ENCODE measurements around the gene TBC1D32.
"Not testable (repeated sequence)": the region's sequence is repeated elsewhere in the genome, so short reads cannot be mapped to it uniquely, and the experiment has no call there.

TBC1D32 gene

GRCh38 chr6:121216928-121217327, 117.4 kb downstream of the TBC1D32 start:
- Histone ChIP-seq H3K23ac (ENCODE audit: low read depth, low read length, poor library complexity) (no peak overlapping the region), H3K4ac (ENCODE audit: low read length) (no peak overlapping the region), H3K14ac (ENCODE audit: low read length) (no peak overlapping the region), H2AK5ac (ENCODE audit: low read depth, low read length) (no peak overlapping the region), H3K9ac (ENCODE audit: low read depth, low read length, poor library complexity) (no peak overlapping the region), H4K91ac (ENCODE audit: low read depth, low read length, poor library complexity) (no peak overlapping the region), H3K27me3 (ENCODE audit: control insufficient read depth in 3 of 3, insufficient read depth in 3 of 3, low read depth in 1 of 3, low read length in 3 of 3) (no peaks in the 10 kb centered on the region), H3K79me1 (ENCODE audit: low read depth, low read length) (no peaks in the 10 kb centered on the region), H2BK15ac (ENCODE audit: low read length) (no peak overlapping the region), H3K36me3 (replicated peaks in 1 of 2; ENCODE audit: control insufficient read depth in 2 of 2, insufficient read depth in 2 of 2, low read length in 2 of 2) (peaks cover 0 to 2% of the 10 kb centered on the region in 2 donors), H3K18ac (ENCODE audit: low read length) (no peak overlapping the region), H3K27ac (replicated peaks; ENCODE audit: low read length) (no peak overlapping the region), H2BK120ac (ENCODE audit: low read depth, low read length) (no peak overlapping the region), H3K4me3 (ENCODE audit: low read length in 2 of 2) (no peak overlapping the region), H3K9me3 (replicated peaks in 1 of 2; ENCODE audit: control insufficient read depth in 2 of 2, insufficient read depth in 1 of 2, low read depth in 1 of 2, low read length in 2 of 2) (peaks cover 7 to 15% of the 10 kb centered on the region in 2 donors), H2BK12ac (ENCODE audit: low read length) (no peak overlapping the region), H4K8ac (ENCODE audit: low read depth, low read length) (no peak overlapping the region), H2BK5ac (ENCODE audit: low read length) (no peak overlapping the region), H3K4me1 (ENCODE audit: control insufficient read depth in 2 of 2, insufficient read depth in 1 of 2, low read depth in 1 of 2, low read length in 2 of 2) (no peaks in the 10 kb centered on the region), H2AFZ (ENCODE audit: low read length) (no peak overlapping the region), H3K4me2 (ENCODE audit: insufficient read depth, low read length, poor library complexity, severe bottlenecking) (no peak overlapping the region)
- no CpG with 5 or more reads among the region's 1 CpG for WGBS, 2 donors (ENCODE audit: extremely low coverage in 2 of 2, insufficient read length in 2 of 2, insufficient replicate concordance in 1 of 2)
- DNase-seq (ENCODE audit: low spot score), result no peak

DNA sequence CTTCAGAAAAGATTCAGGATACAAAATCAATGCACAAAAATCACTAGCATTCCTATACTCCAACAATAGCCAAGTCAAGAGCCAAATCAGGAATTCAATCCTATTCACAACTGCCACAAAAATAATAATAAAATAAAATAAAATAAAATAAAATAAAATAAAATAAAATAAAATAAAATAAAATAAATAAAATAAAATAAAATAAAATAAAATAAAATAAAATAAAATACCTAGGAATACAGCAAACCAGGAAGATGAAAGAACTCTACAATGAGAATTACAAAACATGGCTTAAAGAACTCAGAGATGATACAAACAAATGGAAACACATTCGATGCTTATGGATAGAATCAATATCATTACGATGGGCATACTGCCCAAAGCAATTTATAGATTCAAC, 120.9 kb downstream of the TBC1D32 start:
- not testable (repeated sequence) for H3K27me3 ChIP-seq (ENCODE audit: control insufficient read depth in 3 of 3, insufficient read depth in 3 of 3, low read depth in 1 of 3, low read length in 3 of 3)

DNA sequence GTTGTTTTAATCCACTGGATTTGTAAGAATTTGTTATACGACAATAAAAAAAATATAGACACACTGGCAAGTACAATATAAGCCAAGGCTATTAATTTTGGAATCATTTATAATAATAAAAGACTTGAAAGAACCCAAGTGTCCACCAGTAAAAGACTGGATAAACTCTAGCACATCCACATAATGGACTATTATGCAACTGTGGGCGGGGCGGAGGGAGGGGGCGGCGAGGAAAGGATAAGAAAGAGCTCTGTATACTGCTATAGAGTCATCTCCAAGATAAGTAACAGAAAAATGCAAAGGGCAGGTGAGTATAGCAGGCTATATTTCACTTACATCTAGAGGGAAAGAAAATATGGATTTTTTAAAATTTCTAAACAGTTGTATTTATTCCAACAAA, 123.3 kb downstream of the TBC1D32 start:
- Histone ChIP-seq H3K79me1 (ENCODE audit: low read depth, low read length) (no peaks in the 10 kb centered on the region), H2AK5ac (ENCODE audit: low read depth, low read length) (no peak overlapping the region), H4K8ac (ENCODE audit: low read depth, low read length) (no peak overlapping the region), H3K23ac (ENCODE audit: low read depth, low read length, poor library complexity) (no peak overlapping the region), H3K27me3 (ENCODE audit: control insufficient read depth in 3 of 3, insufficient read depth in 3 of 3, low read depth in 1 of 3, low read length in 3 of 3) (no peaks in the 10 kb centered on the region), H2BK5ac (ENCODE audit: low read length) (no peak overlapping the region), H3K4me1 (ENCODE audit: control insufficient read depth in 2 of 2, insufficient read depth in 1 of 2, low read depth in 1 of 2, low read length in 2 of 2) (no peaks in the 10 kb centered on the region), H2BK12ac (ENCODE audit: low read length) (no peak overlapping the region), H3K27ac (replicated peaks; ENCODE audit: low read length) (no peak overlapping the region), H3K18ac (ENCODE audit: low read length) (no peak overlapping the region), H3K36me3 (replicated peaks in 1 of 2; ENCODE audit: control insufficient read depth in 2 of 2, insufficient read depth in 2 of 2, low read length in 2 of 2) (peaks cover 0 to 2% of the 10 kb centered on the region in 2 donors), H2AFZ (ENCODE audit: low read length) (no peak overlapping the region), H3K4me2 (ENCODE audit: insufficient read depth, low read length, poor library complexity, severe bottlenecking) (no peak overlapping the region), H4K91ac (ENCODE audit: low read depth, low read length, poor library complexity) (no peak overlapping the region), H3K9me3 (replicated peaks in 1 of 2; ENCODE audit: control insufficient read depth in 2 of 2, insufficient read depth in 1 of 2, low read depth in 1 of 2, low read length in 2 of 2) (peaks cover 9 to 15% of the 10 kb centered on the region in 2 donors), H3K4ac (ENCODE audit: low read length) (no peak overlapping the region), H3K14ac (ENCODE audit: low read length) (no peak overlapping the region), H3K4me3 (ENCODE audit: low read length in 2 of 2) (no peak overlapping the region), H2BK120ac (ENCODE audit: low read depth, low read length) (no peak overlapping the region), H3K9ac (ENCODE audit: low read depth, low read length, poor library complexity) (no peak overlapping the region), H2BK15ac (ENCODE audit: low read length) (no peak overlapping the region)
- no CpG with 5 or more reads among the region's 5 CpGs for WGBS, 2 donors (ENCODE audit: extremely low coverage in 2 of 2, insufficient read length in 2 of 2, insufficient replicate concordance in 1 of 2)
- no peak for DNase-seq (ENCODE audit: low spot score)

More for the DNA sequence above, 120.9 kb downstream of the TBC1D32 start:
- H4K91ac ChIP-seq (ENCODE audit: low read depth, low read length, poor library complexity); H3K79me1 ChIP-seq (ENCODE audit: low read depth, low read length); H3K36me3 ChIP-seq (replicated peaks in 1 of 2; ENCODE audit: control insufficient read depth in 2 of 2, insufficient read depth in 2 of 2, low read length in 2 of 2); H3K23ac ChIP-seq (ENCODE audit: low read depth, low read length, poor library complexity); H2BK5ac ChIP-seq (ENCODE audit: low read length); H3K4me1 ChIP-seq (ENCODE audit: control insufficient read depth in 2 of 2, insufficient read depth in 1 of 2, low read depth in 1 of 2, low read length in 2 of 2); H3K9ac ChIP-seq (ENCODE audit: low read depth, low read length, poor library complexity); H4K8ac ChIP-seq (ENCODE audit: low read depth, low read length); H3K27ac ChIP-seq (replicated peaks; ENCODE audit: low read length); H2AK5ac ChIP-seq (ENCODE audit: low read depth, low read length); H2BK120ac ChIP-seq (ENCODE audit: low read depth, low read length); H3K4me2 ChIP-seq (ENCODE audit: insufficient read depth, low read length, poor library complexity, severe bottlenecking); H3K14ac ChIP-seq (ENCODE audit: low read length); H3K18ac ChIP-seq (ENCODE audit: low read length); H2BK12ac ChIP-seq (ENCODE audit: low read length); DNase-seq (ENCODE audit: low spot score); H3K4me3 ChIP-seq (ENCODE audit: low read length in 2 of 2); H2AFZ ChIP-seq (ENCODE audit: low read length); H3K4ac ChIP-seq (ENCODE audit: low read length); H2BK15ac ChIP-seq (ENCODE audit: low read length): not testable (repeated sequence)
- peaks cover 9 to 15% of the 10 kb centered on the region in 2 donors for H3K9me3 ChIP-seq (replicated peaks in 1 of 2; ENCODE audit: control insufficient read depth in 2 of 2, insufficient read depth in 1 of 2, low read depth in 1 of 2, low read length in 2 of 2)
- no CpG with 5 or more reads among the region's 2 CpGs for WGBS, 2 donors (ENCODE audit: extremely low coverage in 2 of 2, insufficient read length in 2 of 2, insufficient replicate concordance in 1 of 2)

- Histone ChIP-seq H2BK15ac (ENCODE audit: low read length) (no peak overlapping the region), H3K27me3 (ENCODE audit: control insufficient read depth in 3 of 3, insufficient read depth in 3 of 3, low read depth in 1 of 3, low read length in 3 of 3) (no peaks in the 10 kb centered on the region), H3K4me3 (ENCODE audit: low read length in 2 of 2) (no peak overlapping the region), H3K4ac (ENCODE audit: low read length) (no peak overlapping the region), H3K9ac (ENCODE audit: low read depth, low read length, poor library complexity) (no peak overlapping the region), H2BK5ac (ENCODE audit: low read length) (no peak overlapping the region), H2BK120ac (ENCODE audit: low read depth, low read length) (no peak overlapping the region), H3K36me3 (replicated peaks in 1 of 2; ENCODE audit: control insufficient read depth in 2 of 2, insufficient read depth in 2 of 2, low read length in 2 of 2) (no peaks in the 10 kb centered on the region), H3K18ac (ENCODE audit: low read length) (no peak overlapping the region), H3K4me1 (ENCODE audit: control insufficient read depth in 2 of 2, insufficient read depth in 1 of 2, low read depth in 1 of 2, low read length in 2 of 2) (no peaks in the 10 kb centered on the region), H2AK5ac (ENCODE audit: low read depth, low read length) (no peak overlapping the region), H3K9me3 (replicated peaks in 1 of 2; ENCODE audit: control insufficient read depth in 2 of 2, insufficient read depth in 1 of 2, low read depth in 1 of 2, low read length in 2 of 2) (no peaks in the 10 kb centered on the region), H4K8ac (ENCODE audit: low read depth, low read length) (no peak overlapping the region), H3K14ac (ENCODE audit: low read length) (no peak overlapping the region), H3K27ac (replicated peaks; ENCODE audit: low read length) (no peak overlapping the region), H3K79me1 (ENCODE audit: low read depth, low read length) (no peaks in the 10 kb centered on the region), H2AFZ (ENCODE audit: low read length) (no peak overlapping the region), H3K4me2 (ENCODE audit: insufficient read depth, low read length, poor library complexity, severe bottlenecking) (no peak overlapping the region), H3K23ac (ENCODE audit: low read depth, low read length, poor library complexity) (no peak overlapping the region), H4K91ac (ENCODE audit: low read depth, low read length, poor library complexity) (no peak overlapping the region), H2BK12ac (ENCODE audit: low read length) (no peak overlapping the region)
- WGBS, 2 donors (ENCODE audit: extremely low coverage in 2 of 2, insufficient read length in 2 of 2, insufficient replicate concordance in 1 of 2), result no CpG with 5 or more reads among the region's 3 CpGs
- DNase-seq (ENCODE audit: low spot score), result no peak
These were observed 128.7 kb downstream of the TBC1D32 start for GRCh38 chr6:121205569-121205968.

Data from neuronal stem cell (in vitro differentiated cells).